Colonic mucosa (tissue), 4 donors: Measurements from ENCODE around the gene DOCK8. TPM values are rescaled to one million over a fixed set of nuclear protein-coding genes. Genes with fewer than 3 reads are reported as not detected.
"Not testable (repeated sequence)": the region's sequence is repeated elsewhere in the genome, so short reads cannot be mapped to it uniquely, and the experiment has no call there.

Experiments
- DNase-seq: peaks from one replicate; pipeline ENCODE4 v3.0.0-alpha.2; 2020
- H3K27ac ChIP-seq: fragments of 200-600 bp; one replicate; pipeline ENCODE4 v1.8.0; 2021
- H3K27me3 ChIP-seq: fragments of 200-600 bp; one replicate; pipeline ENCODE4 v1.8.0; 2021
- H3K36me3 ChIP-seq: fragments of 200-600 bp; one replicate; pipeline ENCODE4 v1.8.0; 2021
- H3K4me1 ChIP-seq: fragments of 200-600 bp; one replicate; pipeline ENCODE4 v1.8.0; 2021; ENCODE audit warnings: mild to moderate bottlenecking
- H3K4me3 ChIP-seq: fragments of 200-600 bp; one replicate; pipeline ENCODE4 v1.8.0; 2021
- H3K9ac ChIP-seq, 2 donors: one replicate each; pipeline ENCODE4 v1.7.0; 2013; ENCODE audit warnings: control low read depth in 2 of 2, low read depth in 2 of 2, low read length in 2 of 2
- H3K9me3 ChIP-seq: fragments of 200-600 bp; one replicate; pipeline ENCODE4 v1.8.0; 2021
- intact Hi-C: fragments of 100-400 bp; cut with DNase I; formaldehyde crosslinking; loops from one replicate; pipeline ENCODE4 v1.14.1; 2022
- total RNA-seq, 2 donors: library from RNA; stranded (reverse); fragmentation: NEBNext Ultra II Directional in 1 of 2; extraction: Animal tissue kit (Norgen Biotek cat#: 25700) in 1 of 2; gene quantifications; one replicate each; pipeline ENCODE4 v1.2.1, GENCODE V29; 2021
- TF ChIP-seq, protein P1 (sequence below): fragments of 200-600 bp; IDR thresholded peaks from one replicate; pipeline ENCODE4 v1.8.0; 2022; ENCODE audit warnings: antibody characterized with exemption, mild to moderate bottlenecking
- donor health status: healthy.
- donor health status: DM: no; HTN: no; CAD: no.
- donor health status: DM: no; HTN: no; CAD: no.

The DOCK8 gene
- total RNA-seq, 2 donors from 2014 or later = 5.8 to 7.1 TPM

DNA sequence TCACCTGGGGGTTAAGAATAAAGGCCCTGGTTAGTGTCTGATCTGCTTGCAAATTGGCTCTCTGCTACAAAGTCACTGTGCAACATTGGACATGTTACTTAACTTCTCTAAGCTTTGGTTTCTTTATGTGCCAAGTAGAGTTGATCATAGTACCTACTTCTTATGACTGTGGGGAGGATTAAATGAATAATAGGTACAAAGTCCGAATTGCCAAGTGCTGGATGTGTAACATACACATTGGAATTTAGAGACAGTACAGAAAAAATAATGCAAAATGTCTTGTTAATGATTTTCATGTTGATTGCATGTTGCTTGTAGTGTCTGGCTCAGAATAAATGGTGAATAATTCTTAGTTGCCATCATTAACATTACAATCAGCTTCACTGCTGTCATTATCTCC lies 2.2 kb downstream of the DOCK8 start:
- Histone ChIP-seq H3K27me3 (no peaks in the 10 kb centered on the region), H3K4me1 (no peaks in the 10 kb centered on the region), H3K36me3 (no peaks in the 10 kb centered on the region), H3K9ac (no peak overlapping the region), H3K9me3 (no peaks in the 10 kb centered on the region), H3K27ac (no peak overlapping the region), H3K4me3 (no peak overlapping the region)
- TF ChIP-seq, protein P1, sequence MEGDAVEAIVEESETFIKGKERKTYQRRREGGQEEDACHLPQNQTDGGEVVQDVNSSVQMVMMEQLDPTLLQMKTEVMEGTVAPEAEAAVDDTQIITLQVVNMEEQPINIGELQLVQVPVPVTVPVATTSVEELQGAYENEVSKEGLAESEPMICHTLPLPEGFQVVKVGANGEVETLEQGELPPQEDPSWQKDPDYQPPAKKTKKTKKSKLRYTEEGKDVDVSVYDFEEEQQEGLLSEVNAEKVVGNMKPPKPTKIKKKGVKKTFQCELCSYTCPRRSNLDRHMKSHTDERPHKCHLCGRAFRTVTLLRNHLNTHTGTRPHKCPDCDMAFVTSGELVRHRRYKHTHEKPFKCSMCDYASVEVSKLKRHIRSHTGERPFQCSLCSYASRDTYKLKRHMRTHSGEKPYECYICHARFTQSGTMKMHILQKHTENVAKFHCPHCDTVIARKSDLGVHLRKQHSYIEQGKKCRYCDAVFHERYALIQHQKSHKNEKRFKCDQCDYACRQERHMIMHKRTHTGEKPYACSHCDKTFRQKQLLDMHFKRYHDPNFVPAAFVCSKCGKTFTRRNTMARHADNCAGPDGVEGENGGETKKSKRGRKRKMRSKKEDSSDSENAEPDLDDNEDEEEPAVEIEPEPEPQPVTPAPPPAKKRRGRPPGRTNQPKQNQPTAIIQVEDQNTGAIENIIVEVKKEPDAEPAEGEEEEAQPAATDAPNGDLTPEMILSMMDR = no peak
- DNase-seq = no peak
- intact Hi-C loops = no loop called here

DNA sequence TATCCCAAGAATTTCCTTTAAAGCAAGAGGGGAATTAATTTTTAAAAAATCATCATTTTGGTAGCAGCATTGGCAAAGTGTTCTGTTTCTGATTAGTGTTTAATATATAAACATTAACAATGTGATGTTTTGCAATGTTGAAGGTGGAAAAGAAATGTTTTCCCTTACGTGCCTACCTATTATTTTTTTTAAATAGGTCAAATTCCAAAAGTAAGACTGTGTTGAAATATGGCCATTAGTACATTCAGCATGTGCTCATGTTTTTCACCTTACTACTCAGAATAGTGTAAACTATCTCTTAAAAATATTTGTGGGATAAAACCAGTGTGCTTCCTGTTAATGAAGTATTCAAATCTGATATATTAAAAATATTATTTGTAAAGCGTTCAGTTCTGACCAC lies 3.3 kb downstream of the DOCK8 start:
- H3K4me3 ChIP-seq = no peak overlapping the region
- H3K4me1 ChIP-seq = no peaks in the 10 kb centered on the region

DNA sequence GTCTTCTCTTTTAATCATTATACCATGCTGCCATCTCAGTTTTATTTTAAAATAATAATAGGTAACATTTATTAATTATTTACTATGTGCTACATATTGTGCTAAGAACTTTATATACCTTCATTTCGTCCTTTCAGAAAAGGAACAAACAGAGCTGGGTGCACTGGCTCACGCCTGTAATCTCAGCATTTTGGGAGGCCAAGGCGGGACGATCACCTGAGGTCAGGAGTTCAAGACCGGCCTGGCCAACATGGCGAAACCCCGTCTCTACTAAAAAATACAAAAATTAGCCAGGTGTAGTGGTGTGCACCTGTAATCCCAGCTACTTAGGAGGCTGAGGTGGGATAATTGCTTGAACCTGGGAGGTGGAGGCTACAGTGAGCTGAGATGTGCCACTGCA lies 4.4 kb downstream of the DOCK8 start:
- H3K27ac ChIP-seq, H3K4me3 ChIP-seq, H3K9ac ChIP-seq, H3K9me3 ChIP-seq, H3K27me3 ChIP-seq, H3K36me3 ChIP-seq, H3K4me1 ChIP-seq, intact Hi-C loops, DNase-seq: not testable (repeated sequence)

More for the DNA sequence above, 3.3 kb downstream of the DOCK8 start:
- H3K36me3 ChIP-seq = no peaks in the 10 kb centered on the region
- no peak for DNase-seq
- H3K27me3 ChIP-seq = no peaks in the 10 kb centered on the region
- intact Hi-C loops = no loop called here
- H3K27ac ChIP-seq = no peak overlapping the region
- H3K9me3 ChIP-seq = no peaks in the 10 kb centered on the region
- TF ChIP-seq, protein P1 = no peak
- H3K9ac ChIP-seq = no peak overlapping the region

DNA sequence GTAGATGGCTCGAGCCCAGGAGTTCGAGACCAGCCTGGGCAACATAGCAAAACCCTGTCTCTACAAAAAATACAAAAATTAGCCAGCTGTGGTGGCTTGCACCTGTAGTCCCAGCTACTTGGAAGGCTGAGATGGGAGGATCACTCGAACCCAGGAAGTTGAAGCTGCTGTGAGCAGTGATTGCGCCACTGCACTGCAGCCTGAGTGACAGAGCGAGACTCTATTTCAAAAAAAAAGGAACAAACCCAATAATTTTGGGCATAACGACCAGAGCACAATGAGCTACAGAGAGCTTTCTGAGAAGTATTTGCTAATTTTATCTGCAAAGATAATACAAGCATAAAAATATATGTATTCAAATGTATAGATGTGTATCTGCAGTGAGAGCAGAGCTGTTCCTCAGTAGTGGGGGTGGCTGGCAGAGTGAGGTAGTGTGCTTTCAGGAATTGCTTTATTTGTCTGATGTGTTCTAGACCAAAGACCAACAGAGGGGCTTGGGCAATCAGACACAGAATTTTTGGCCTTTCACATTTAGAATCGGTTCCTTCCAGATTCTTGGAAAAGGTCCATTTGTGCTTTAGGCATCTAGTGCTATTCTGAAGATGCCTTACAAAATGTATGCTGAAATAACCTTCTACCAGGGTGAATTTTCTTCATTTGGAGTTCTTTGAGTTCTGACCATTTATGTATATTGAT lies 5.2 kb downstream of the DOCK8 start:
- H3K9me3 ChIP-seq = no peaks in the 10 kb centered on the region

DNA sequence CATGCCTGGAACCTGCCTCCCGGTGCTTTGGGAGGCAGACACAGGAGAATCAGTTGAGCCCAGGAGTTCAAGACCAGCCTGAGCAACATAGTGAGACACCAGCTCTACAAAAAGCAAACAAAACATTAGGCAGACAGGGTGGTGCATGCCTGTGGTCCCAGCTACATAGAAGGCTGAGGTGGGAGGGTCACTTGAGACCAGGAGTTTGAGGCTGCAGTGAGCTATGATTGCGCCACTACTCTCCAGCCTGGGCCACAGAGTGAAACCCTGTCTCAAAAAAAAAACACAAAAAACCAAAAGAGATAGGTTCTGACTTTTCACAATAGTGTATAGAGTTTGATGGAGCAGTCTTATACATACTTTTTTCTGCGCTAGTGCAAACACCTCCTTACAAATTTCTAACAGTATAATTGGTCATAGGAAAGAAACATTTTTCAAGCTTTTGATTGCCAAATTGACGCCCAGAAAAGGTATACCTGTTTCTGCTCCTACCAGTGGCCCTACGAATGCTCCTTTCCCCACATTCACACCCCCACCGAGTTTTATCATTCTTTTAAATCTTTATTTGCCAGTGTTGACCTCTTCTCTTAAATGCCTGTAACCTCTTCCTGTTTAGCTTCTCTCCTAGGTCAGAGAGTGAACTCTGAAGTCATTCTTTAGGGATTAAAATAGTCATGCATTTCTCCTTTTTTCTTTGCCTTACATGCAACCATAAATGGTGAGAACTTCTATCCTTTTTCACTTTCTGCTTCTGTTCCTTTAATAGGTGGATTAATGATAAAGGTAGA lies 7.5 kb downstream of the DOCK8 start:
- H3K9me3 ChIP-seq = no peaks in the 10 kb centered on the region
- no peaks in the 10 kb centered on the region for H3K27me3 ChIP-seq
- H3K4me3 ChIP-seq = no peak overlapping the region
- H3K9ac ChIP-seq = no peak overlapping the region
- H3K36me3 ChIP-seq = no peaks in the 10 kb centered on the region
- no peak overlapping the region for H3K27ac ChIP-seq
- DNase-seq = no peak
- no peaks in the 10 kb centered on the region for H3K4me1 ChIP-seq
- intact Hi-C loops = no loop called here
- TF ChIP-seq, protein P1 = no peak

More for the DNA sequence above, 5.2 kb downstream of the DOCK8 start:
- H3K27me3 ChIP-seq = no peaks in the 10 kb centered on the region
- DNase-seq = no peak
- TF ChIP-seq, protein P1 = no peak
- no peaks in the 10 kb centered on the region for H3K4me1 ChIP-seq
- no peak overlapping the region for H3K27ac ChIP-seq
- H3K9ac ChIP-seq = no peak overlapping the region
- intact Hi-C loops = no loop called here
- H3K4me3 ChIP-seq = no peak overlapping the region
- H3K36me3 ChIP-seq = no peaks in the 10 kb centered on the region

DNA sequence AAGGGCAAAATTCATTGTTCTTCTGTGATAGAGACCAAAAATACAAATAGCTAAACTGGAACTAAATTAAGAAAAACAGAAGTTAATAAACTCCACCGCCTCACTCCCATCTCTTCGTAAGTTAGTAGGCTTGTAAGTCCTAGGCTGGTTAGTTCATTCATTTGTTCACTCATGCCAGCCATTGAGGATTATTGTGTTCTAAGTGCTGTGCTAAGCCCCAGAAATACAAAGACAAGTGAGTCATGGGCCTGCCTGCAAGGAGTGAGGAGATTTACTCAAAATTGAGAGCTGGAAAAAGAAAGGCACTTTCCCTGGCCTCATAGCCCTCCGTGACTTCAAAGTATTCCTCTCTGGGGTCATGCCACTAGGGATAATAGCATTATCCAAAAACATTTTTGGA lies 8.5 kb downstream of the DOCK8 start:
- Histone ChIP-seq H3K4me3 (no peak overlapping the region), H3K9ac (no peak overlapping the region), H3K9me3 (no peaks in the 10 kb centered on the region), H3K4me1 (no peaks in the 10 kb centered on the region), H3K27ac (no peak overlapping the region), H3K27me3 (no peaks in the 10 kb centered on the region), H3K36me3 (no peaks in the 10 kb centered on the region)
- DNase-seq = no peak
- intact Hi-C loops = no loop called here
- TF ChIP-seq, protein P1 = no peak
